Breast epithelium (tissue), 3 donors: ENCODE results near the gene SESN2.

ENCODE experiments used
- CTCF ChIP-seq, 3 donors: fragments of 450-650 bp; IDR thresholded peaks; one replicate each; pipeline ENCODE4 v1.5.1; 2016 to 2017; ENCODE audit warnings: antibody characterized with exemption in 3 of 3, mild to moderate bottlenecking in 3 of 3, moderate library complexity in 3 of 3
- POLR2A ChIP-seq: fragments of 450-650 bp; IDR thresholded peaks from one replicate; pipeline ENCODE4 v1.6.1; 2016; ENCODE audit warnings: antibody characterized with exemption, mild to moderate bottlenecking, moderate library complexity

DNA sequence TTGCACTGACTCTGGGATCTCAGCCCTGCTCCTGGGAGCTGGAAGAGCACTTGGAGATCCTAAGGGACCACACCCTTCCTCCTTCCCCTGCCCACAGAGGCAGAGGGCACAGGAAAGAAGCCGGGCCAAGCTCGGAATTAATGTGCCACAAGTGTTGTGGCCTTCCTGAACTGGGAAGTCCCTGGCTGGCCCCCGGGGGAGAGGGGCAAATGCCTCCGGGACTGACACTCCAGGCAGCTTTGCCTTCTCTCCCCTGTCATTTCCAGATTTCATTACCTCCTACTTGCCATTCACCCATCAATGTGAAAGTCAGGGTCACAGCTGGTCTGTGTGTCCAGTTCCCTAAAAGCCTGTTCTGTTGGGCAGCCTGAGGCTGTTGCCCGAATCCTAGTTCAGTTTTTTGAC lies 21.7 kb downstream of the SESN2 start:
- TF ChIP-seq CTCF (IDR thresholded peaks at IDR 0.05) (no peak), POLR2A (no peak)
